ENCODE measurements around the gene SNCB. TPM values are rescaled to one million over a fixed set of nuclear protein-coding genes. Genes with fewer than 3 reads are reported as not detected.

Gene SNCB
- total RNA-seq, 1 experiment from 2014 or later: 6.8 TPM

GRCh38 chr5:176608142-176608705 is 22.1 kb downstream of the SNCB start:
- no peak for ATAC-seq
- H3K4me1 Mint-ChIP-seq: peaks cover 29% of the 10 kb centered on the region
- no peak for DNase-seq (ENCODE audit: low spot score)
- H3K27ac Mint-ChIP-seq: no peak overlapping the region
- H3K4me3 Mint-ChIP-seq: peak overlapping the region; percentile 91; the same call in 1 of the 2 replicates
- ChIA-PET CTCF (interaction anchor here (0.6 to 1.7 kb wide), 4 partner anchors 12 to 160 kb away, joined by 3 to 11 read pairs (median 4); no protein-coding TSS in a partner anchor), POLR2A (interaction anchor here (0.9 kb wide), 1 partner anchor 12 kb away, joined by 3 read pairs; no protein-coding TSS in a partner anchor)
- TF ChIP-seq ZNF512 (CRISPR knock-in tag; IDR thresholded peaks at IDR 0.05; ENCODE audit: borderline replicate concordance): no peak
- H3K9me3 Mint-ChIP-seq: no peaks in the 10 kb centered on the region
- H3K36me3 Mint-ChIP-seq: no peaks in the 10 kb centered on the region
- peaks cover 23% of the 10 kb centered on the region for H3K27me3 Mint-ChIP-seq (ENCODE audit: low read depth)

DNA sequence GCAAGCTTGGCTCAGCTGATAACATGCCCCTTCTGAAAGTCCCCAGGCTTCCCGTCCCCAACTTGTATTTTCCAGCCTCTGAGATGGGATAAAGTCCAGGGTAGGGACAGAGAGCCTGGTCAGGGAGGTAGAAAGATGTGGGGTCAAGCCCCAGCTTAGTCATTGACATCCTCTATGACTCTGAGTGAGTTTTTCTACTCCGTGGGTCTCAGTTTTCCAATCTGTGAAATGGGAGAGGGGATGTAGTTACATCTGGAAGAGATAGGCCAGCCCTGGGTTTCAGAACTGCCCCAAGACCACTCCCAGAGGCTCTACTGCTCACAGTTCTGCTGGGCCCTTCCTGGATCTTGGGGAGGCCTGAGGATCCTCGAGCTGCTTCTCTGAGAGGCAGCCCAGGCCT is 23.5 kb downstream of the SNCB start:
- H3K4me3 Mint-ChIP-seq: no peak overlapping the region
- ATAC-seq: no peak
- no peak for TF ChIP-seq CREM (CRISPR knock-in tag; IDR thresholded peaks at IDR 0.05)
- TF ChIP-seq OVOL2 (CRISPR knock-in tag; IDR thresholded peaks at IDR 0.05; ENCODE audit: borderline replicate concordance): no peak
- TF ChIP-seq, protein P1, sequence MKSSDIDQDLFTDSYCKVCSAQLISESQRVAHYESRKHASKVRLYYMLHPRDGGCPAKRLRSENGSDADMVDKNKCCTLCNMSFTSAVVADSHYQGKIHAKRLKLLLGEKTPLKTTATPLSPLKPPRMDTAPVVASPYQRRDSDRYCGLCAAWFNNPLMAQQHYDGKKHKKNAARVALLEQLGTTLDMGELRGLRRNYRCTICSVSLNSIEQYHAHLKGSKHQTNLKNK (CRISPR knock-in tag; IDR thresholded peaks at IDR 0.05): no peak
- TF ChIP-seq PREB (CRISPR knock-in tag; IDR thresholded peaks at IDR 0.05; ENCODE audit: borderline replicate concordance): no peak
- no peak for TF ChIP-seq E2F1 (CRISPR knock-in tag; IDR thresholded peaks at IDR 0.05)
- TF ChIP-seq ZNF671 (CRISPR knock-in tag; IDR thresholded peaks at IDR 0.05): no peak
- no peak for TF ChIP-seq ZSCAN18 (CRISPR knock-in tag; IDR thresholded peaks at IDR 0.05)
- TF ChIP-seq ZNF263 (CRISPR knock-in tag; IDR thresholded peaks at IDR 0.05; ENCODE audit: low read depth): no peak
- no peak for TF ChIP-seq ZNF219 (CRISPR knock-in tag; IDR thresholded peaks at IDR 0.05; ENCODE audit: borderline replicate concordance)
- TF ChIP-seq CREB1 (CRISPR knock-in tag; IDR thresholded peaks at IDR 0.05): no peak
- TF ChIP-seq AR (CRISPR knock-in tag; IDR thresholded peaks at IDR 0.05): no peak
- TF ChIP-seq, protein P2, sequence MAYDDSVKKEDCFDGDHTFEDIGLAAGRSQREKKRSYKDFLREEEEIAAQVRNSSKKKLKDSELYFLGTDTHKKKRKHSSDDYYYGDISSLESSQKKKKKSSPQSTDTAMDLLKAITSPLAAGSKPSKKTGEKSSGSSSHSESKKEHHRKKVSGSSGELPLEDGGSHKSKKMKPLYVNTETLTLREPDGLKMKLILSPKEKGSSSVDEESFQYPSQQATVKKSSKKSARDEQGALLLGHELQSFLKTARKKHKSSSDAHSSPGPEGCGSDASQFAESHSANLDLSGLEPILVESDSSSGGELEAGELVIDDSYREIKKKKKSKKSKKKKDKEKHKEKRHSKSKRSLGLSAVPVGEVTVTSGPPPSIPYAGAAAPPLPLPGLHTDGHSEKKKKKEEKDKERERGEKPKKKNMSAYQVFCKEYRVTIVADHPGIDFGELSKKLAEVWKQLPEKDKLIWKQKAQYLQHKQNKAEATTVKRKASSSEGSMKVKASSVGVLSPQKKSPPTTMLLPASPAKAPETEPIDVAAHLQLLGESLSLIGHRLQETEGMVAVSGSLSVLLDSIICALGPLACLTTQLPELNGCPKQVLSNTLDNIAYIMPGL (CRISPR knock-in tag; IDR thresholded peaks at IDR 0.05): no peak
- TF ChIP-seq SMAD4 (CRISPR knock-in tag; IDR thresholded peaks at IDR 0.05): no peak
- TF ChIP-seq, protein P3, sequence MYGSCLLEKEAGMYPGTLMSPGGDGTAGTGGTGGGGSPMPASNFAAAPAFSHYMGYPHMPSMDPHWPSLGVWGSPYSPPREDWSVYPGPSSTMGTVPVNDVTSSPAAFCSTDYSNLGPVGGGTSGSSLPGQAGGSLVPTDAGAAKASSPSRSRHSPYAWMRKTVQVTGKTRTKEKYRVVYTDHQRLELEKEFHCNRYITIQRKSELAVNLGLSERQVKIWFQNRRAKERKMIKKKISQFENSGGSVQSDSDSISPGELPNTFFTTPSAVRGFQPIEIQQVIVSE (CRISPR knock-in tag; IDR thresholded peaks at IDR 0.05; ENCODE audit: borderline replicate concordance): no peak
- TF ChIP-seq, protein P4, sequence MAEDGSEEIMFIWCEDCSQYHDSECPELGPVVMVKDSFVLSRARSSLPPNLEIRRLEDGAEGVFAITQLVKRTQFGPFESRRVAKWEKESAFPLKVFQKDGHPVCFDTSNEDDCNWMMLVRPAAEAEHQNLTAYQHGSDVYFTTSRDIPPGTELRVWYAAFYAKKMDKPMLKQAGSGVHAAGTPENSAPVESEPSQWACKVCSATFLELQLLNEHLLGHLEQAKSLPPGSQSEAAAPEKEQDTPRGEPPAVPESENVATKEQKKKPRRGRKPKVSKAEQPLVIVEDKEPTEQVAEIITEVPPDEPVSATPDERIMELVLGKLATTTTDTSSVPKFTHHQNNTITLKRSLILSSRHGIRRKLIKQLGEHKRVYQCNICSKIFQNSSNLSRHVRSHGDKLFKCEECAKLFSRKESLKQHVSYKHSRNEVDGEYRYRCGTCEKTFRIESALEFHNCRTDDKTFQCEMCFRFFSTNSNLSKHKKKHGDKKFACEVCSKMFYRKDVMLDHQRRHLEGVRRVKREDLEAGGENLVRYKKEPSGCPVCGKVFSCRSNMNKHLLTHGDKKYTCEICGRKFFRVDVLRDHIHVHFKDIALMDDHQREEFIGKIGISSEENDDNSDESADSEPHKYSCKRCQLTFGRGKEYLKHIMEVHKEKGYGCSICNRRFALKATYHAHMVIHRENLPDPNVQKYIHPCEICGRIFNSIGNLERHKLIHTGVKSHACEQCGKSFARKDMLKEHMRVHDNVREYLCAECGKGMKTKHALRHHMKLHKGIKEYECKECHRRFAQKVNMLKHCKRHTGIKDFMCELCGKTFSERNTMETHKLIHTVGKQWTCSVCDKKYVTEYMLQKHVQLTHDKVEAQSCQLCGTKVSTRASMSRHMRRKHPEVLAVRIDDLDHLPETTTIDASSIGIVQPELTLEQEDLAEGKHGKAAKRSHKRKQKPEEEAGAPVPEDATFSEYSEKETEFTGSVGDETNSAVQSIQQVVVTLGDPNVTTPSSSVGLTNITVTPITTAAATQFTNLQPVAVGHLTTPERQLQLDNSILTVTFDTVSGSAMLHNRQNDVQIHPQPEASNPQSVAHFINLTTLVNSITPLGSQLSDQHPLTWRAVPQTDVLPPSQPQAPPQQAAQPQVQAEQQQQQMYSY (CRISPR knock-in tag; IDR thresholded peaks at IDR 0.05): no peak
- TF ChIP-seq HMGA2 (CRISPR knock-in tag; IDR thresholded peaks at IDR 0.05): no peak
- TF ChIP-seq SMAD3 (CRISPR knock-in tag; IDR thresholded peaks at IDR 0.05; ENCODE audit: borderline replicate concordance): no peak

More for the DNA sequence above, 23.5 kb downstream of the SNCB start:
- POLR2A ChIA-PET: no interaction called here
- Mint-ChIP-seq H3K27ac (no peak overlapping the region), H3K9me3 (no peaks in the 10 kb centered on the region), H3K4me1 (peaks cover 26% of the 10 kb centered on the region), H3K36me3 (no peaks in the 10 kb centered on the region), H3K27me3 (ENCODE audit: low read depth) (peaks cover 23% of the 10 kb centered on the region)
- no peak for DNase-seq (ENCODE audit: low spot score)
- CTCF ChIA-PET: interaction anchor here (0.6 to 1.8 kb wide), 5 partner anchors 9 to 485 kb away, joined by 3 to 7 read pairs (median 5); partner anchors contain the start of gene CLTB
